Measurements from ENCODE around the gene HTT. TPM values are rescaled to one million over a fixed set of nuclear protein-coding genes. Genes with fewer than 3 reads are reported as not detected.
A peak's percentile ranks its signal among the peaks of the same experiment; 100 is the strongest.

The HTT gene
- total and polyA plus RNA-seq, 9 of the 15 experiments (the other 6 are each of a cell fraction or from before 2014, with no cell fraction given): 0.66 to 31.6 (median 14.7) TPM

GRCh38 chr4:3244002-3244401 is 169.5 kb downstream of the HTT start:
- no peak overlapping the region for H3K4me2 ChIP-seq (ENCODE audit: insufficient read depth, low read length)
- peaks cover 5% of the 10 kb centered on the region; the same call in 1 of the 3 replicates for H3K36me3 ChIP-seq (ENCODE audit: control insufficient read depth, insufficient read depth, low read length)
- 20% methylated on average over 1 of the region's 1 CpG for WGBS (ENCODE audit: insufficient coverage, low coverage, missing lambda C conversion rate)
- no peaks in the 10 kb centered on the region for H3K79me2 ChIP-seq (ENCODE audit: control insufficient read depth, insufficient read depth, low read length)
- FAIRE-seq (no peak), DNase-seq (ENCODE audit: extremely low read depth in 1 of 4, low spot score in 3 of 4) (no peak), ATAC-seq (no peak)
- no TSS peak for BruUV-seq (replicated peaks)
- H4K20me1 ChIP-seq (replicated peaks; ENCODE audit: control insufficient read depth, insufficient read depth, low read length): peaks cover 4% of the 10 kb centered on the region
- H3K4me1 ChIP-seq (replicated peaks in 1 of 2; ENCODE audit: control insufficient read depth in 2 of 2, insufficient read depth in 2 of 2, low read length in 2 of 2): peaks cover 22 to 71% of the 10 kb centered on the region in 2 experiments; a peak in 4 of 5 replicates
- ChIA-PET POLR2A (interaction anchor here (0.6 to 1.5 kb wide), 4 partner anchors 15 to 198 kb away, joined by 3 to 5 read pairs (median 4); partner anchors contain the start of gene HGFAC), CTCF (ENCODE audit: low intra/inter-chr PET ratio) (no interaction called here)
- H3K9ac ChIP-seq (ENCODE audit: insufficient read depth in 1 of 2, low read depth in 2 of 2, low read length in 2 of 2): peak overlapping the region in 1 of 2 experiments; percentile 13; a peak in 1 of 4 replicates
- no peak overlapping the region for H3K27ac ChIP-seq (ENCODE audit: extremely low read depth, low read depth, low read length)
- no peak overlapping the region for H2AFZ ChIP-seq (ENCODE audit: low read depth, low read length)
- intact Hi-C loops (cut with micrococcal nuclease) (loop anchor here (5.0 kb wide), 1 partner anchor 198 kb away; the partner anchor contains the start of gene HGFAC), in situ Hi-C loops (cut with MboI) (no loop called here)
- peaks cover 0 to 5% of the 10 kb centered on the region in 2 experiments; a peak in 1 of 5 replicates for H3K27me3 ChIP-seq (ENCODE audit: control insufficient read depth in 2 of 2, insufficient read depth in 2 of 2, low read length in 2 of 2)
- no peaks in the 10 kb centered on the region for H3K9me1 ChIP-seq (ENCODE audit: control insufficient read depth, insufficient read depth, low read length)
- H3K9me3 ChIP-seq (replicated peaks; ENCODE audit: control insufficient read depth, insufficient read depth, low read depth, low read length): no peaks in the 10 kb centered on the region
- H3K4me3 ChIP-seq: no peak overlapping the region
- TF ChIP-seq XRCC5 (IDR thresholded peaks at IDR 0.05; ENCODE audit: low read depth, low read length) (no peak), ZNF398 (CRISPR knock-in tag; IDR thresholded peaks at IDR 0.05) (no peak), MYC (IDR thresholded peaks at IDR 0.05; ENCODE audit: low read depth, low read length) (no peak), MYC (CRISPR knock-in tag; IDR thresholded peaks at IDR 0.05; ENCODE audit: borderline replicate concordance, low read depth) (no peak), CAMTA2 (CRISPR knock-in tag; conservative IDR thresholded peaks at IDR 0.05) (no peak), ZNF280B (CRISPR knock-in tag; IDR thresholded peaks at IDR 0.05) (no peak), ZNF780A (CRISPR knock-in tag; IDR thresholded peaks at IDR 0.05) (no peak), HNRNPK (IDR thresholded peaks at IDR 0.05; ENCODE audit: low read depth, low read length, poor library complexity, severe bottlenecking) (no peak), EWSR1 (IDR thresholded peaks at IDR 0.05; ENCODE audit: borderline replicate concordance, low read depth, partially characterized antibody) (no peak), MECOM (CRISPR knock-in tag; IDR thresholded peaks at IDR 0.05) (no peak), RFX1 (IDR thresholded peaks at IDR 0.05) (no peak), BCLAF1 (IDR thresholded peaks at IDR 0.05; ENCODE audit: borderline replicate concordance in 1 of 2, control insufficient read depth in 1 of 2, low read depth in 2 of 2, low read length in 1 of 2) (no peak)
